ENCODE data around the gene ABLIM1. TPM values are rescaled to one million over a fixed set of nuclear protein-coding genes. Genes with fewer than 3 reads are reported as not detected.

Gene ABLIM1
- total and polyA plus RNA-seq, 2 of the 13 experiments (the other 11 are each of a cell fraction or from before 2014, with no cell fraction given): 59.4 to 92.7 TPM

GRCh38 chr10:114613237-114613979 is 44.7 kb downstream of the ABLIM1 start (continued):
- TF ChIP-seq ZBTB14 (CRISPR knock-in tag; IDR thresholded peaks at IDR 0.05) (no peak), ZNF382 (CRISPR knock-in tag; IDR thresholded peaks at IDR 0.05; ENCODE audit: borderline replicate concordance) (no peak), ZFP62 (CRISPR knock-in tag; IDR thresholded peaks at IDR 0.05) (no peak), ELF3 (CRISPR knock-in tag; IDR thresholded peaks at IDR 0.05) (0 out of 2 replicates have a peak, but pooled peaks have one; percentile 11), RXRB (CRISPR knock-in tag; IDR thresholded peaks at IDR 0.05; ENCODE audit: borderline replicate concordance) (peak; percentile 59; the same call in 1 of the 2 replicates), ZSCAN12 (CRISPR knock-in tag; IDR thresholded peaks at IDR 0.05) (no peak), TCF12 (IDR thresholded peaks at IDR 0.05) (no peak), TCF12 (CRISPR knock-in tag; IDR thresholded peaks at IDR 0.05) (no peak), SMAD3 (CRISPR knock-in tag; IDR thresholded peaks at IDR 0.05) (no peak), ZNF292 (CRISPR knock-in tag; IDR thresholded peaks at IDR 0.05; ENCODE audit: borderline replicate concordance, low read depth) (peak; percentile 49; the same call in 1 of the 2 replicates), SALL1 (CRISPR knock-in tag; IDR thresholded peaks at IDR 0.05) (no peak), ZNF790 (CRISPR knock-in tag; IDR thresholded peaks at IDR 0.05; ENCODE audit: borderline replicate concordance) (no peak), ZBTB26 (CRISPR knock-in tag; IDR thresholded peaks at IDR 0.05; ENCODE audit: borderline replicate concordance) (peak; percentile 94), ZNF567 (CRISPR knock-in tag; IDR thresholded peaks at IDR 0.05; ENCODE audit: borderline replicate concordance) (no peak), NR1H2 (CRISPR knock-in tag; IDR thresholded peaks at IDR 0.05; ENCODE audit: borderline replicate concordance, low read depth) (no peak), CEBPB (IDR thresholded peaks at IDR 0.05; ENCODE audit: borderline replicate concordance, low read depth, low read length) (no peak), ZNF253 (CRISPR knock-in tag; IDR thresholded peaks at IDR 0.05; ENCODE audit: borderline replicate concordance) (no peak), MTA1 (CRISPR knock-in tag; IDR thresholded peaks at IDR 0.05; ENCODE audit: borderline replicate concordance) (no peak), TAF1 (CRISPR knock-in tag; IDR thresholded peaks at IDR 0.05) (no peak), TBX3 (IDR thresholded peaks at IDR 0.05; ENCODE audit: borderline replicate concordance) (no peak), AGO1 (IDR thresholded peaks at IDR 0.05; ENCODE audit: low read depth, low read length, poor library complexity, severe bottlenecking) (no peak), DNMT1 (CRISPR knock-in tag; IDR thresholded peaks at IDR 0.05) (no peak), ZNF354B (CRISPR knock-in tag; IDR thresholded peaks at IDR 0.05) (no peak), SYNCRIP (IDR thresholded peaks at IDR 0.05; ENCODE audit: insufficient read depth, low read depth, low read length) (no peak), FOXA1 (IDR thresholded peaks at IDR 0.05) (no peak), FOXA1 (CRISPR knock-in tag; IDR thresholded peaks at IDR 0.05) (0 out of 2 replicates have a peak, but pooled peaks have one; percentile 16), FOXK1 (CRISPR knock-in tag; IDR thresholded peaks at IDR 0.05; ENCODE audit: borderline replicate concordance, low read depth) (no peak), ZBTB20 (CRISPR knock-in tag; IDR thresholded peaks at IDR 0.05; ENCODE audit: borderline replicate concordance, low read depth) (no peak)
- TF ChIP-seq, protein P1, sequence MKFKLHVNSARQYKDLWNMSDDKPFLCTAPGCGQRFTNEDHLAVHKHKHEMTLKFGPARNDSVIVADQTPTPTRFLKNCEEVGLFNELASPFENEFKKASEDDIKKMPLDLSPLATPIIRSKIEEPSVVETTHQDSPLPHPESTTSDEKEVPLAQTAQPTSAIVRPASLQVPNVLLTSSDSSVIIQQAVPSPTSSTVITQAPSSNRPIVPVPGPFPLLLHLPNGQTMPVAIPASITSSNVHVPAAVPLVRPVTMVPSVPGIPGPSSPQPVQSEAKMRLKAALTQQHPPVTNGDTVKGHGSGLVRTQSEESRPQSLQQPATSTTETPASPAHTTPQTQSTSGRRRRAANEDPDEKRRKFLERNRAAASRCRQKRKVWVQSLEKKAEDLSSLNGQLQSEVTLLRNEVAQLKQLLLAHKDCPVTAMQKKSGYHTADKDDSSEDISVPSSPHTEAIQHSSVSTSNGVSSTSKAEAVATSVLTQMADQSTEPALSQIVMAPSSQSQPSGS (CRISPR knock-in tag; IDR thresholded peaks at IDR 0.05): no peak

Data from HepG2 (cell line).